Mammary epithelial cell (primary cell): ENCODE results near the gene SLC24A3.

Source experiments
- CTCF ChIP-seq, 2 donors: IDR thresholded peaks in 1 of 2; conservative IDR thresholded peaks in 1 of 2; 2 replicates each; pipeline ENCODE4 v1.5.1; 2011 to 2012; ENCODE audit warnings: inconsistent platforms in 2 of 2, low read length in 2 of 2, mild to moderate bottlenecking in 2 of 2, control low read depth in 1 of 2, low read depth in 1 of 2; ENCODE audit not compliant: insufficient read depth in 1 of 2; ENCODE audit errors: extremely low read depth in 1 of 2
- EZH2 ChIP-seq: IDR thresholded peaks from 2 replicates; pipeline ENCODE4 v1.6.1; 2012; ENCODE audit warnings: low read length, inconsistent platforms, borderline replicate concordance

- TF ChIP-seq EZH2, result no peak
- TF ChIP-seq CTCF (conservative IDR thresholded peaks at IDR 0.05 in 1 of 2, IDR thresholded peaks at IDR 0.05 in 1 of 2; ENCODE audit: extremely low read depth in 1 of 2, insufficient read depth in 1 of 2, low read depth in 1 of 2, low read length in 2 of 2), result no peak
Measured at GRCh38 chr20:19251506-19251905, 39.1 kb downstream of the SLC24A3 start.
